Activated CD4-positive, CD25-positive, alpha-beta regulatory T cell treated with anti-CD3 and anti-CD28 coated beads, Interleukin-2, amount 50 U/mL, for 16 hours (primary cell): ENCODE data around the gene ZNG1E.
A peak's percentile ranks its signal among the peaks of the same experiment; 100 is the strongest.
"Not testable (repeated sequence)": the region's sequence is repeated elsewhere in the genome, so short reads cannot be mapped to it uniquely, and the experiment has no call there.

Source experiments
- DNase-seq: peaks from one replicate; pipeline ENCODE4 v3.0.0-alpha.2; 2020; ENCODE audit warnings: low read depth, low spot score

ZNG1E gene

GRCh38 chr9:65675589-65676021, at the start of gene ZNG1E:
Gene ZNG1E, plus strand, starts transcription at chr9:65675928. Its CDS starts 49 bp downstream, at chr9:65675977.
- DNase-seq, result peak; percentile 42

- DNase-seq, result not testable (repeated sequence)
Measured at GRCh38 chr9:65673579-65673978, 2.1 kb upstream of the ZNG1E start.

DNA sequence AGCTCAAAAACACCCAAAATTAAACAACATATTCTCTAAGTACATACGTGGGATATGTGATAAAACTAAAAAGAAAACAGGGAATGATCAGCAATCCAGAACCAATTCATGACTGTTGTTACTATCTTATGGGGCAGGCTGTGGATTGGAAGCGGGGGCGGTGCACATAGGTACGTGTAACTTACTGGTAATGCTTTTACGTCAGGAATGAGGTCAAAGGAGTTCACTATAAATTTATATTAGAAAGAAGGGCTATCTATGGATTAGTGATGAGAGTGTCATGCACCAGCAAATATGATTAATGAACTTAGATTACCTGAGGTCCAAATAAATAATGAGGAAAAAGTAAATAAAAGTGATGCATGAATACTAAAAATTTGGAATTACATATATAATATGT, 710 bp upstream of the ZNG1E start:
- not testable (repeated sequence) for DNase-seq

DNA sequence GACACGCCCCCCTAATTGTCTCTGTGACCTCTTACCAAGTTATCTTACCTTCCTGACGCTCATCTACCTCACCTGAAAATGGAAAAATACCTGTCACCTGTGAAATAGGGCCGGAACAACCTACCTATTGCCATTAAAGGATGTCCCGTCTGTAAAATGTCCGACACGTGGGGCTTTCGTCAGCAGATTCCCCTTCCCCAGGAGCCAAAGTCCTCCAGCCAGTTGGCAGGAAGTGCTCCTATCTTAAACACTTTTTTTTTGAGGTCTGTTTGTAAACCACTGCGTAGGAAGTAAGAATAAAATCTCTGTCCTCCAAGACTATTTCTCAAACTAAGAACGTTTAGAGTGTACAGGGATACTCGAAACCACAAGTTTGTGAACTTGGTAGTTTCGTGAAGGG, 661 bp downstream of the ZNG1E start:
- peak; percentile 4 for DNase-seq

- not testable (repeated sequence) for DNase-seq
Measured at GRCh38 chr9:65678533-65678932, 2.8 kb downstream of the ZNG1E start.

- not testable (repeated sequence) for DNase-seq
Measured at GRCh38 chr9:65703550-65703949, 27.8 kb downstream of the ZNG1E start.

DNA sequence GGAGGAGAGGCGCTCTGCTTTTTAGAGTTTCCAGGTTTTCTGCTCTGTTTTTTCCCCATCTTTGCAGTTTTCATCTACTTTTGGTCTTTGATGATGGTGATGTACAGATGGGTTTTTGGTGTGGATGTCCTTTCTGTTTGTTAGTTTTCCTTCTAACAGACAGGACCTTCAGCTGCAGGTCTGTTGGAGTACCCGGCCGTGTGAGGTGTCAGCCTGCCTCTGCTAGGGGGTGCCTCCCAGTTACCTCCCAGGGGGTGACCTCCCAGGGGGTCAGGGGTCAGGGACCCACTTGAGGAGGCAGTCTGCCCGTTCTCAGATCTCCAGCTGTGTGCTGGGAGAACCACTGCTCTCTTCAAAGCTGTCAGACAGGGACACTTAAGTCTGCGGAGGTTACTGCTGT, 38.7 kb downstream of the ZNG1E start:
- DNase-seq, result not testable (repeated sequence)

DNA sequence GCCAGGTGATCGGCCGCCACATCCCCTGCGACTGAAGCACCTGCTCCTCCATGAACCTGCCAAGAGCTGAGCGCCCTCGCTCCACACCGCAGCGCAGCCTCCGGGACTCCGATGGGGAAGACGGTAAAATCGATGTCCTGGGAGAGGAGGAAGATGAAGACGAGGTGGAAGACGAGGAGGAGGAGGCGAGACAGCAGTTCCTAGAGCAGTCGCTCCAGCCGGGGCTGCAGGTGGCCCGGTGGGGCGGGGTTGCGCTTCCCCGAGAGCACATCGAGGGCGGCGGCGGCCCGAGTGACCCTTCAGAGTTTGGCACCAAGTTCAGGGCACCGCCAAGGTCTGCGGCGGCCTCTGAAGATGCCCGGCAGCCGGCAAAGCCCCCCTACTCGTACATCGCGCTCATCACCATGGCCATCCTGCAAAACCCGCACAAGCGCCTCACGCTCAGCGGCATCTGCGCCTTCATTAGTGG, 61.4 kb downstream of the ZNG1E start, which contains the start of gene FOXD4L4:
Gene FOXD4L4, plus strand, starts transcription at position 51 of the 469 bp plus-strand sequence. Its CDS starts 0 bp downstream, at position 51.
- DNase-seq, result not testable (repeated sequence)

- DNase-seq, result not testable (repeated sequence)
Measured at GRCh38 chr9:65738133-65738532, 62.4 kb downstream of the ZNG1E start.
